ENCODE results near the gene ERC2.

The ERC2 gene

DNA sequence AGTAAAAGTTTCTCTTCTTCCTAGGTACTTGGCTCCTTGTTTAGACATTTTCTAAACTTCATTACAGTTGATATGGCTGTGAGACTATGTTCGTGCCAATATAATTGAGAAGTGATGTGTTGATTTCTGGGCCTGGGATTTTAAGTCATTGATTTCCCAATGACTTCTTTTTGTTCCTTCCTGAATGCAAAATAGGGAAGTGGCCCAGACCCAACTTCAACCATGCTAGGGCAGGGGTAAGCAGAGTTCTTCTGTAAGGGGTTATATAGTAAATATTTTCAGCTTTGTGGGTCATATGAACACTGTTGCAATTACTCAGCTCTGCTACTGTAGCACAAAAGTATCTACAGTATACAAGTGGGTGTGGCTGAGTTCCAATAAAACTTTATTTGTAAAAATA is 661.1 kb downstream of the ERC2 start:
- DNase-seq = no peak

- no peak for DNase-seq
Measured at GRCh38 chr3:55805169-55805568, 663.1 kb downstream of the ERC2 start.

GRCh38 chr3:55804170-55805095 is 663.8 kb downstream of the ERC2 start:
- DNase-seq = no peak

DNA sequence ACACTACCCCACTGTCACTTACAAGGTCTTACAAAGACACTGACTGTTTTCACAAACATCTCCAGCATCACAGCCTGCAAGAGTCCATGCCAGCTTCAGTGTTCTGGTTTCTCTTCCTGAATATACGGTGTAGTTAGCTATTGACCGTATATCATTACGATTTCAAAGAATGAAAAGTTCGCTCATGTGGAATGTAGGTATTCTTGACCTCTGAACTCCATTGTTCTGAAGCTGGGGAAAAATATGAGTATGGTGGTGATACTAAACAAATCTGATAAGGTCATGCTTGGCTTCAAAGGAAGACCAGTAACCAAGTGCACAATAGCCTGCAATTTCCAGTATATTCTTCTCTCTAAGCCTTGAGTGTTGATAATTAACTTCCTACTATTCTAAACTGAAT is 665.5 kb downstream of the ERC2 start:
- no peak for DNase-seq

DNA sequence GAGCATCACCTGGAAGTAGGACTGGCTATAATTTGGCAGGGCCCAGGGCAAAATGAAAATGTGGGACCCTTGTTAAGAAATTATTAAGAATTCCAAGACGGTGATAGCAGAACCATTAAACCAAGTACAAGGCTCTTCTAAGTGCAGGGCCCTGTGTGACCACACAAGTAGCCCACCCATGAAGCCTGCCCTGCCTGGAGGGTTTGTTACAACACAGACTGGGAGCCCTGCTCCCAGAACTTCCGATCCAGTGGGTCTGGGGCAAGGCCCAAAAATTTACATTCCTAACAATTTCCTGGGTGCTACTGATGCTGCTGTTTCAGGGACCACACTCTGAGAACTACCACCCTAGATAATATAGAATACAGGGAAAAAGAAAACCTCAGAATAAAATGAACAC is 666.6 kb downstream of the ERC2 start:
- no peak for DNase-seq

DNA sequence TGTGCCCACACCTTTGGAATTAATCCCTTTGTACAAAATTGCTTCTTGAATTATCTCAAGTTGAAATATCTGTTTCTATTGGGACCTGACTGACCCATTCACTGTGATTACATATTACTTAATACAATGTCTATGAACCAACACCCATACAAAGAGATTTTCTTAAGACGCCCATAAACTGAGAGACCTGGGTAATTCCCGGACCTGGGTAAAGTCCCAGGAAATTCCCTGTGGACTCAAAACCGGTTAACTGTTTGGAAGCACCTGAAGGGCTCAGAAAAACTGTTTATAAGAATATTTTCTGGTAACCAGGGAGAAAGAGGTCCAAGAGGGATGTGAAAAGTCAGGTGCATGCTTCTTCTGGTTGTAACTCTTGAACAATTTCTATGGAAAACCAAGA is 667.2 kb downstream of the ERC2 start:
- DNase-seq = no peak

DNA sequence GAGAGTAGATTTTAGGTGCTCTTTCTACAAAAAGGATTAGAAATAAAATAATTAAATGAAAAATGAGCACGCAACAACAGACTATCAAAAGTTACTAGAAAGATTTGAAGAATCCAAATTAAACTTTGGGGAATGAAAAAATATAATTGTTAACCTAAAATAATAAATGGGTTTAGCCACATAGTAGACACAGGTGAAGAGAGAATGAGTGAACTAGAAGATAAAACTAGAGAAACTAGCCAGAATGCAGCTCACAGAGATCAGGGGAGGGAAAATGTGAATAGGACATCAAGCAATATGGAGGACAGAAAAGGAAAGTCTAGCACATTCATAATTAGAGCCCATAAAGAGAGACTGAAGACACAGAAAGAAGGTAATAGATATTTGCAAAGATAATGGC is 670.5 kb downstream of the ERC2 start:
- DNase-seq = no peak

- DNase-seq = no peak
Measured at GRCh38 chr3:55797084-55797483, 671.2 kb downstream of the ERC2 start.

DNA sequence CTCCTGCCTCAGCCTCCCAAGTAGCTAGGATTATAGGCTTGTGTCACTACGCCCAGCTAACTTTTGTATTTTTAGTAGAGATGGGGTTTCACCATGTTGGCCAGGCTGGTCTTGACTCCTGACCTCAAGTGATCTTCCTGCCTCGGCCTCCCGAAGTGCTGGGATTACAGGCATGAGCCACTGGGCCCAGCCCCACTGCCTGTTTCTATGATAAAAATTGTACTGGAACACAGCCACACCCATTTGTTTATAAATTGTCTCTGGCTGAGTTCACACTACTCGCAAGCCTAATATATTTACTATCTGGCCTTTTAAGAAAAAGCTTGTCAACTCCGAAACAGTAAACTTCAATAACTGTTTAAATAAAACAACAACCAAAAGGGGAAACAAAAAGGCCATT is 671.7 kb downstream of the ERC2 start:
- no peak for DNase-seq

DNA sequence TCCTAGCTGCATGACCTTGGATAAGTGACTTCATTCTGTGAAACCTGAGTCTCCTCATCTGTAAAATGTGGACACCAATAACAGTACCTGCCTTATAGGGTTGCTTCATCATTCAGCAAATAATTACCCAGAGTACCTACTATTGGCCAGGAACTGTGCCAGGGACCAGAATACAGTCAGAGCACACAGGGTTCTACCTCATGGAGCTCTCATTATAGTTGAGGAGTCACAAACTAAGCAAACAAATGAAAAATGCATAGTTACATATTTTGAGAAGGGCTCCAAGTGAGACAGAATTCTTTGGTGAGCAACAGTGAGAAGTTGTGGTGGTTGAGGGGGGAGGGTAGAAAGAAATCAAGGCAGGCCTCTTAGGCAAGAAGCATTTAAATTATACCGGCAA is 672.5 kb downstream of the ERC2 start:
- no peak for DNase-seq

GRCh38 chr3:55795296-55795695 is 673.0 kb downstream of the ERC2 start:
- no peak for DNase-seq

DNA sequence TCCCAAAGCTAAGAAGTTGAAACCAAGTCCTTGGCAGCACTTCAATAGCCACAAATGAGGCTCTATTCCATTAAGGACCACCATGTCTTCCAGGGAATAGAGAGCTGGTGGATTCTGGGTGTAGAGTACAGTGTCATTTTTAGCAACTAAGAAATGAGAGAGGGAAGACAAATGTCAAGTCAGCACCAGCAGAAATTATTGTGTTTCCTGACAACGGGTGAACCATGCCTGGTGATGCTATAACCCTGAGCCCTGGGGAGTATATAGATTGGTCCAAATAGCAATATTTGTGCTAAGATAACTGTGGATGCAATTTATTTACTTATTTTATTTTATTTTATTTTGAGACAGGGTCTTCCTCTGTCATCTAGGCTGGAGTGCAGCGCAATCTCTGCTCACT is 675.5 kb downstream of the ERC2 start:
- DNase-seq = no peak

GRCh38 chr3:55792009-55792408 is 676.3 kb downstream of the ERC2 start:
- DNase-seq = no peak

DNA sequence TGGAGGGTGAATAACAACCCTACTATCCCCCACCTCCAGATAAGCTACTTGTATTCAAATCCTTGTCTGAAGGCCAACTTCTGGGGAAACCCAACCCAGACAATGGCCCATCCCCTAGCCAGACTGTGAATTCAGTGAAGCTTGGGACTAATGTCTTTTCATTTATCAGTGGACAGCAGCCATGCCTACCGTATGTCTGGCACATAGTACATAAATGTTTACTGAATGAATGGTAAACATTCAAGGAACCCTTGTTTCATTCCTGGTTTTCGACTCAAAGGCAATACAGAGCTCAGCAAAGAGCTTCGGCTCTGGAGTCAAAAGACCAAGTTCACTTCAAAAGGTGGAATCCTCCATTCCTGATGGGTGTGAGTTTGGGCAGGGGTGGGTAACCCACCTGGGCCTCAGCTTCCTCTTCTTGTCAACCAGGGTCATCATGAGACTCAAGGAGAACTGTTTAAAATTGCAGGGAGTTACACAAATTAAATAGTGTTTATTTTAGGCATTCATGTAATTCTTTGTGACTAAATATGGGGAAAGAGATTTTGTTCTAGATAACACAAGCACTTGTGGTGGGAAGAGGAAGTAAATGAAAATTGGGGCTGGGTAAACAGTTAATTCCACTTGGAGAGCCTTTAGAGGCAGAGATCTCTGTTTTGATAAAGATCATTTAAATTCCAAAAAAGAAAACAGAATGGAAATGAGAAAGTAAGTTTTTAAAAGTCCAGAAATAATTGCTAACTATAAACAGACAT is 677.5 kb downstream of the ERC2 start:
- no peak for DNase-seq

DNA sequence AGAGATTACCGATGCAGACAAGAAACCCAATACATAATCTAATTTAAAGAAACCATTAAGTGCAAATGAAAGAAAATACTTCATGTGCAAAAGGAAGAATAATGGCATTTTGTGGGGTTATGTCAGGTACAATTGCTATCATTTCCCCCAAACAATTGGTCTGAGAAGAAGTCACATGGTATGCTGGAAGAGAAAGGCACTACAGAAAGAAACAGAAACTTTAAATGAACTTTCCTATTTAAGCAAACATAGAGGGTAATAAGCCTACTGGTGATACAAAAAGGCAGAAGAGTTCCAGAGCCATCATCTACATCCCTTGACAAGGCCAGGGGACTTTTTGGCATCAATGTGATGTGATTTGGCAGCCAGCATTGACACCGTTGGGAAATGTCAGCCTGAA is 678.8 kb downstream of the ERC2 start:
- DNase-seq = no peak

DNA sequence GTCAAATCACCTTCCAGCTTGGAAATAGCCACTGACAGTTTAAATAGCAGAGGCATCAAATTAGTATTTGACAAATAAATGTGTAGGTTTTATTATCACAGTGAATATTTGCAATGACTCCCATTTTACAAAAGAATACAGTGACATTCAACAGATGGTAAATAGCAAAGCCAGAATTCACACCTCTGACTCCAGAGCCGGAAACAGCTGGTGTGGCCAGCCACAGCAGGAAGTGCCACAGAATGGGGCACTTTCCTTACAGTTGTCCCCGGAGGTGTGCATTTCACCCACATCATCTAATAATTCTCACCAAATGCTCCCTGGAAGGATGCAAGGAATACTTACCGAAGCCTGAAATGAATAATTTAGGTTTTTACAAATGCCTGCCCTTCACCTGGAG is 685.5 kb downstream of the ERC2 start:
- no peak for DNase-seq

GRCh38 chr3:55782351-55782750 is 685.9 kb downstream of the ERC2 start:
- no peak for DNase-seq

GRCh38 chr3:55780913-55781312 is 687.4 kb downstream of the ERC2 start:
- DNase-seq = no peak

- DNase-seq = no peak
Measured at GRCh38 chr3:55779543-55779942, 688.7 kb downstream of the ERC2 start.

DNA sequence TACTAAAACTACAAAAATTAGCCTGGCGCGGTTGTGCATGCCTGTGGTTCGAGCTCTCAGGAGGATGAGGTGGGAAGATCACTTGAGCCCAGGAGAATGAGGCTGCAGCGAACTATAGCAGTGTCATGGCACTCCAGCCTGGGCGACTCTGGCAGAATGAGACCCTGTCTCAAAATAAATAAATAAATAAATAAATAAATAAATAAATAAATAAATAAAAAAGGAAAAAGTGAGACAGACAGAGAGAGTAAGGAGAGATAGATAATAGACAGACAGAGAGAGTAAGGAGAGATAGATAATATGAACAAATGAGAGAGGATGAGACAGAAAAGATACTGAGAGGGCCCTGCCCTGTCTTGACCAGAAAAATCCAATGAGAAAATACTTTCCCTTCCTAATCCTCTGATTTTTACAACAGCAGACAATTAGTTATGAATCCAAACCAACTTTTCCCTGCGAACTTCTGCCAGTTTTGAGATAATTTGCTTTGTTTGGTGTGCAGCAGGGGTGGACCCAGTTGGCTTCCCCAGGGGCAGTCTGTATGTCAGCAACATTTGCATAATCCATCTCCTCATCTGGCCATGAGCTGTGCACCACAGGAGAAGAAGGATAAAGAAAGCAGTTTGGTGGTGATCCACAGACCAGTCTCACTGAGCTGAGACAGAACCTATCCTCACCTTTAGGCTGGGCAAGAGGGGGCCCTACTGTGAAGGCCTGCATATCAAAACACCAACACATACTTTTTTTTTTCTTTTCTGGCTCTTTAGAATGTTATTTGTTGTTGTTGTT is 692.7 kb downstream of the ERC2 start:
- DNase-seq = no peak

- DNase-seq = no peak
Measured at GRCh38 chr3:55774856-55775255, 693.4 kb downstream of the ERC2 start.

GRCh38 chr3:55771503-55771902 is 696.8 kb downstream of the ERC2 start:
- no peak for DNase-seq

DNA sequence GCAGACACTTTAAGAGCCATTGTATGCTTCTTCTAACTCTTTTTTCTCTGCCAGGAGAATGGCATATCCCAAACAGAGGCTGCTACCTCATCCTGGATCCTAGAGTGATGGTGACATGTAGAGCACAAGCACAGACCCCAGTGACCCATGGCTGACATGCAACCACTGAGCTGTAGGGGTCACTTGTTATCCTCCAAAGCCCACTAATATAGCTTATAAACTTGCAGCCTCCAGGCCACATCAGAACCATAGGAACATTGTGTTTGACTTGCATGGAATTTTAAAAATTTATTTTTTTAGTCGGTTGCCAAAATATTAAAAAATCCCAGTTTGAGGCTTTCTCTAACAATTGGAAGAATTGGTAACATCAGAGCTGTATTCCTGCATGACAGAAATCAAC is 698.2 kb downstream of the ERC2 start:
- no peak for DNase-seq

DNA sequence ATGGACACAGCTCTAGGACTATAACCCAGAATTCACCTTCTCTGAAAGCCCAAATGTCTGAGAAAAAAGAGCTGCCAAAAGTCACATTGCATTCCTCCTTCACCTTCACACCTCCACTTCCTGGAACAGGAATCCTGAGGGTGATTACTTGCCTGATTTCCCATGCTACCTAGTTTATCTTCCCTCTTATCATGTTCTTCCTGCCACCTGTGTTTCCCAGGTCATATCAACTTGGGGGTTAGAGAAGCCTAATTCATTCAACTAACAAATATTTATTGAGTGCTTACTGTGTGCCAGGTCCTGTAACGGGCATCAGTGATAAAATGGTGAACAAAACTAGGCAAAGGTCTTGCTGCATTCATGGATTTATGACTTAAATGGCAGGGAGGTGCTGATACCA is 701.5 kb downstream of the ERC2 start:
- DNase-seq = no peak
